Mesenchymal stem cell (in vitro differentiated cells and primary cell): Measurements from ENCODE around the gene BORA.
A peak's percentile ranks its signal among the peaks of the same experiment; 100 is the strongest.

Experiments
- DNase-seq: peaks from one replicate; pipeline ENCODE4 v3.0.0-alpha.2; 2013
- H2AFZ ChIP-seq: one replicate; pipeline ENCODE4 v1.6.1; 2013; ENCODE audit warnings: low read depth, mild to moderate bottlenecking, control low read depth, inconsistent platforms, low read length, moderate library complexity
- H2AK5ac ChIP-seq: 2 replicates; pipeline ENCODE4 v1.6.1; 2013; ENCODE audit warnings: low read length, moderate library complexity, mild to moderate bottlenecking, inconsistent platforms; ENCODE audit not compliant: severe bottlenecking
- H2BK120ac ChIP-seq: one replicate; pipeline ENCODE4 v1.6.1; 2013; ENCODE audit warnings: low read depth, mild to moderate bottlenecking, inconsistent platforms, low read length, moderate library complexity
- H2BK12ac ChIP-seq, 2 experiments: one replicate each; pipeline ENCODE4 v1.6.1; 2013; ENCODE audit warnings: inconsistent platforms in 2 of 2, low read length in 2 of 2, mild to moderate bottlenecking in 2 of 2, moderate library complexity in 2 of 2, control low read depth in 1 of 2
- H2BK15ac ChIP-seq: one replicate; pipeline ENCODE4 v1.6.1; 2013; ENCODE audit warnings: mild to moderate bottlenecking, low read depth, inconsistent platforms; ENCODE audit not compliant: poor library complexity, severe bottlenecking
- H2BK5ac ChIP-seq: 2 replicates; pipeline ENCODE4 v1.6.1; 2013; ENCODE audit warnings: low read depth, mild to moderate bottlenecking, low read length, control low read depth, inconsistent platforms; ENCODE audit not compliant: poor library complexity, severe bottlenecking
- H3K14ac ChIP-seq, 2 experiments: one replicate each; pipeline ENCODE4 v1.6.1; 2013; ENCODE audit warnings: inconsistent platforms in 2 of 2, low read length in 2 of 2, control low read depth in 1 of 2, mild to moderate bottlenecking in 1 of 2, moderate library complexity in 1 of 2
- H3K18ac ChIP-seq, 2 experiments: one replicate each; pipeline ENCODE4 v1.6.1; 2013; ENCODE audit warnings: inconsistent platforms in 2 of 2, low read length in 2 of 2, control low read depth in 1 of 2, low read depth in 1 of 2, mild to moderate bottlenecking in 1 of 2
- H3K23ac ChIP-seq, 2 experiments: one replicate each; pipeline ENCODE4 v1.6.1; 2013; ENCODE audit warnings: inconsistent platforms in 2 of 2, low read length in 2 of 2, mild to moderate bottlenecking in 2 of 2, moderate library complexity in 2 of 2, control low read depth in 1 of 2
- H3K27ac ChIP-seq: 2 replicates; pipeline ENCODE4 v1.5.1; 2013; ENCODE audit warnings: mild to moderate bottlenecking, moderate library complexity, low read length, control low read depth, inconsistent platforms; ENCODE audit not compliant: poor library complexity, severe bottlenecking
- H3K27me3 ChIP-seq, 2 experiments: 2 replicates each; pipeline versions ENCODE4 v1.6.1 to v1.7.0; 2013; ENCODE audit warnings: low read length in 2 of 2, mild to moderate bottlenecking in 2 of 2, moderate library complexity in 2 of 2, control low read depth in 1 of 2, inconsistent platforms in 1 of 2; ENCODE audit not compliant: control insufficient read depth in 1 of 2, insufficient read depth in 1 of 2
- H3K36me3 ChIP-seq, 2 experiments: 2 replicates each; pipeline versions ENCODE4 v1.6.1 to v1.7.0; 2013; ENCODE audit warnings: low read length in 2 of 2, control low read depth in 1 of 2, inconsistent platforms in 1 of 2, low read depth in 1 of 2, mild to moderate bottlenecking in 1 of 2; ENCODE audit not compliant: insufficient read depth in 2 of 2, control insufficient read depth in 1 of 2
- H3K4ac ChIP-seq, 2 experiments: one replicate each; pipeline ENCODE4 v1.6.1; 2013; ENCODE audit warnings: inconsistent platforms in 2 of 2, low read length in 2 of 2, mild to moderate bottlenecking in 2 of 2, moderate library complexity in 2 of 2, control low read depth in 1 of 2, low read depth in 1 of 2
- H3K4me1 ChIP-seq: 2 replicates; pipeline ENCODE4 v1.6.1; 2013; ENCODE audit warnings: low read depth, low read length, control low read depth; ENCODE audit not compliant: control insufficient read depth, insufficient read depth
- H3K4me2 ChIP-seq: 2 replicates; pipeline ENCODE4 v1.6.1; 2013; ENCODE audit warnings: low read length, mild to moderate bottlenecking, inconsistent platforms; ENCODE audit not compliant: poor library complexity, severe bottlenecking
- H3K4me3 ChIP-seq, 2 experiments: 2 replicates each; pipeline versions ENCODE4 v1.5.1 to v1.7.0; 2013; ENCODE audit warnings: low read length in 2 of 2, mild to moderate bottlenecking in 2 of 2, control low read depth in 1 of 2, low read depth in 1 of 2; ENCODE audit not compliant: insufficient read depth in 1 of 2
- H3K79me1 ChIP-seq: replicated peaks from 2 replicates; pipeline ENCODE4 v1.6.1; 2013; ENCODE audit warnings: mild to moderate bottlenecking, control low read depth, low read length, inconsistent platforms; ENCODE audit not compliant: poor library complexity, severe bottlenecking
- H3K9ac ChIP-seq: 2 replicates; pipeline ENCODE4 v1.7.0; 2013; ENCODE audit warnings: mild to moderate bottlenecking, low read length, moderate library complexity
- H3K9me3 ChIP-seq: 2 replicates; pipeline ENCODE4 v1.7.0; 2013; ENCODE audit warnings: mild to moderate bottlenecking, low read length; ENCODE audit not compliant: control insufficient read depth
- H4K8ac ChIP-seq: one replicate; pipeline ENCODE4 v1.6.1; 2013; ENCODE audit warnings: inconsistent platforms, mild to moderate bottlenecking, low read length, moderate library complexity
- H4K91ac ChIP-seq: one replicate; pipeline ENCODE4 v1.6.1; 2013; ENCODE audit warnings: mild to moderate bottlenecking, low read length, inconsistent platforms
- WGBS: methylation state at CpG from one replicate; pipeline ENCODE4 v1.1.7; 2013; ENCODE audit warnings: mixed read lengths; 5-methylcytosine and 5-hydroxymethylcytosine counted together

BORA gene

GRCh38 chr13:72740015-72740414, 12.3 kb downstream of the BORA start:
- no peak overlapping the region for H2BK120ac ChIP-seq
- no peak overlapping the region for H3K4me3 ChIP-seq
- peaks cover 20% of the 10 kb centered on the region for H3K79me1 ChIP-seq
- no peak overlapping the region for H2BK12ac ChIP-seq
- no peak overlapping the region for H3K14ac ChIP-seq
- no peak overlapping the region for H2BK5ac ChIP-seq
- H2AFZ ChIP-seq: no peak overlapping the region
- no peak overlapping the region for H4K91ac ChIP-seq
- H3K9me3 ChIP-seq: no peaks in the 10 kb centered on the region
- no peak overlapping the region for H3K9ac ChIP-seq
- H3K4me1 ChIP-seq: no peaks in the 10 kb centered on the region
- H3K23ac ChIP-seq: peak overlapping the region in 1 of 2 experiments; percentile 83
- peaks cover 0 to 40% of the 10 kb centered on the region in 2 experiments for H3K36me3 ChIP-seq
- no peaks in the 10 kb centered on the region for H3K27me3 ChIP-seq
- no peak for DNase-seq
- H3K27ac ChIP-seq: no peak overlapping the region
- 93% methylated on average over 1 of the region's 1 CpG for WGBS
- H3K18ac ChIP-seq: no peak overlapping the region
- H2AK5ac ChIP-seq: no peak overlapping the region
- no peak overlapping the region for H4K8ac ChIP-seq
- no peak overlapping the region for H3K4ac ChIP-seq
- no peak overlapping the region for H2BK15ac ChIP-seq
- no peak overlapping the region for H3K4me2 ChIP-seq

- H3K14ac ChIP-seq: no peak overlapping the region
- DNase-seq: peak; percentile 18
- WGBS: no CpG with 5 or more reads among the region's 1 CpG
Observed at GRCh38 chr13:72745260-72745659, 17.5 kb downstream of the BORA start.

DNA sequence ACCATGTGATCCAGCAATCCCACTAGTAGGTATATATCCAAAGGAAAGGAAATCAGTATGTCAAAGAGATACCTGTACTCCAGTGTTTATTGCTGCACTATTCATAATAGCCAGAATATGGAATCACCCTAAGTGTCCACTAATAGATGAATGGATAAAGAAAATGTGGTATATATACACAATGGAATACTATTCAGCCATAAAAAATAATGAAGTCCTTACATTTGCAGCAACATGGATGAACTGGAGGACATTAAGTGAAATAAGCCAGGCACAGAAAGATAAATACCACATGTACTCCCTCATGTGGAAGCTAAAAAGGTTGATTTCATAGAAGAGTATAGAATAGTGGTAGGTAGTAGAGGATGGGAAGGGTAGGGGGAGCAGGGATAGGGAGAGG, 23.5 kb downstream of the BORA start:
- DNase-seq: no peak
- Histone ChIP-seq H3K4ac (no peak overlapping the region), H4K91ac (no peak overlapping the region), H3K27me3 (no peaks in the 10 kb centered on the region), H2AFZ (no peak overlapping the region), H2BK12ac (no peak overlapping the region), H2BK120ac (no peak overlapping the region), H3K79me1 (peaks cover 19% of the 10 kb centered on the region), H3K23ac (no peak overlapping the region), H4K8ac (no peak overlapping the region), H3K27ac (no peak overlapping the region), H3K18ac (no peak overlapping the region), H3K14ac (no peak overlapping the region), H3K4me1 (no peaks in the 10 kb centered on the region), H2BK15ac (no peak overlapping the region), H3K4me2 (no peak overlapping the region), H2BK5ac (no peak overlapping the region), H2AK5ac (no peak overlapping the region), H3K9me3 (no peaks in the 10 kb centered on the region), H3K36me3 (peaks cover 8 to 95% of the 10 kb centered on the region in 2 experiments), H3K4me3 (no peak overlapping the region), H3K9ac (no peak overlapping the region)

More at GRCh38 chr13:72745260-72745659, 17.5 kb downstream of the BORA start:
- no peak overlapping the region for H3K23ac ChIP-seq
- H4K8ac ChIP-seq: no peak overlapping the region
- no peak overlapping the region for H2BK120ac ChIP-seq
- H3K4me3 ChIP-seq: no peak overlapping the region
- no peak overlapping the region for H2AK5ac ChIP-seq
- no peak overlapping the region for H2BK15ac ChIP-seq
- no peak overlapping the region for H2BK5ac ChIP-seq
- H3K4me2 ChIP-seq: no peak overlapping the region
- H3K27ac ChIP-seq: no peak overlapping the region
- H3K4me1 ChIP-seq: no peaks in the 10 kb centered on the region
- H2AFZ ChIP-seq: no peak overlapping the region
- no peaks in the 10 kb centered on the region for H3K27me3 ChIP-seq
- H2BK12ac ChIP-seq: no peak overlapping the region
- peaks cover 15% of the 10 kb centered on the region for H3K79me1 ChIP-seq
- no peak overlapping the region for H3K18ac ChIP-seq
- H3K9me3 ChIP-seq: no peaks in the 10 kb centered on the region
- no peak overlapping the region for H3K9ac ChIP-seq
- H4K91ac ChIP-seq: no peak overlapping the region
- H3K4ac ChIP-seq: no peak overlapping the region
- H3K36me3 ChIP-seq: peaks cover 0 to 62% of the 10 kb centered on the region in 2 experiments

GRCh38 chr13:72754111-72754510, 26.4 kb downstream of the BORA start:
- Histone ChIP-seq H3K9ac (no peak overlapping the region), H2AK5ac (no peak overlapping the region), H3K79me1 (peaks cover 15% of the 10 kb centered on the region), H3K4ac (no peak overlapping the region), H4K8ac (no peak overlapping the region), H3K4me2 (no peak overlapping the region), H2AFZ (no peak overlapping the region), H2BK5ac (no peak overlapping the region), H4K91ac (no peak overlapping the region), H3K14ac (no peak overlapping the region), H3K36me3 (peaks cover 15 to 93% of the 10 kb centered on the region in 2 experiments), H3K4me3 (no peak overlapping the region), H2BK12ac (no peak overlapping the region), H2BK120ac (no peak overlapping the region), H3K27me3 (no peaks in the 10 kb centered on the region), H3K27ac (no peak overlapping the region), H3K9me3 (no peaks in the 10 kb centered on the region), H3K4me1 (no peaks in the 10 kb centered on the region), H2BK15ac (no peak overlapping the region), H3K23ac (no peak overlapping the region), H3K18ac (no peak overlapping the region)
- DNase-seq: no peak
- 93% methylated on average over 6 of the region's 6 CpGs for WGBS
